Non-pigmented ciliary epithelial cell (primary cell): Measurements from ENCODE around the gene BACH2.

Source experiments
- DNase-seq: peaks from one replicate; pipeline ENCODE4 v3.0.0-alpha.2; 2010; ENCODE audit warnings: low read depth

BACH2 gene

DNA sequence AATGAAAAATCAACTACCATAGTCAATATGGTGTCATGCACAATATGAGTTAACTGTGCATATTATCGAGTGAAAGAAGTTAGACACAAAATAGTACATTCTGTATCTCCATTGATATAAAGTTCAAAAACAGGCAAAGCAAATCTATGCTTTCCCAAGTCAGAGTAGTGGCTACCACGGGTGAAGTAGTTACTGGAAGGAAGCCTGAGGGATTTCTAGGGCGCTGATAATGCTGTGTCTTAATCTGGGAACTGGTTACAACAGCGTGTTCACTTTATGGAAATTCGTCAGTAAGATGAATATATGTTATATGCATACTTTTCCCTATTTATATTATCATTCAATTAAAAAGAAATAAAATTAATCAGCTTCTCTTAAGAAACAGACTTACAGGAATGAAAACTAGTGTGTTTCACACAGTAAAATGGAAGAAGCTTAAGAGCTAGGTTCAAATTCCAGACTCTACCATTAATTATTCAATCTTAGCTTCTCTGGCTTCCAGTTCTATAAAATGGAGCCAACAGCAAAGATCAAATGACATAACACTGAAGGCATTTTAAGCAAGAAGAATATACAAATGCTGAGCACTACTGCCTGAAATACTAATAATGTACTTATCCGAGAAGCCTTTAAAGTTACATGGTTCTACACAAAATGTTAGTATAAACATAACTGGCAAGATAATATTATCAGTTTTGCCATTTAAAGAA lies 19.2 kb downstream of the BACH2 start:
- DNase-seq, result no peak

GRCh38 chr6:90274451-90275030 lies 22.1 kb downstream of the BACH2 start:
- no peak for DNase-seq

DNA sequence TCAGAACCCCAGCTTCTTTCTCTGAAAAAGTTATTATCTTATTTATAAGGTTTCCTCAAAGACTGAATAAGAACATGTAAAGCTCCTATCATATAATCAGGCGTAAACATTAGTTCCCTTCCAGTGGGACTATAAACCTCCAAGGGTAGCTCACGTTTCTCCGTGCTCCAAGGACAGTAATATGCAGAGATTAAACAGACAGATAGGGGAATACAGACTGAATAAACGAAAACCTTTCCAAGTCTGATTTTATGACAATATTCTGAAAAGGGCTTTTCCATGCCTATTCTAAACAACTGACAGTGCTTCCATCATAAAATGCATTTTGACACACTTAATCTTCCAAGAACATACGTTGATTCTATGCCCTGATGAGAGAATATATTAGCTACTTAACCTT lies 22.8 kb downstream of the BACH2 start:
- no peak for DNase-seq

GRCh38 chr6:90272895-90273294 lies 23.7 kb downstream of the BACH2 start:
- DNase-seq, result no peak

DNA sequence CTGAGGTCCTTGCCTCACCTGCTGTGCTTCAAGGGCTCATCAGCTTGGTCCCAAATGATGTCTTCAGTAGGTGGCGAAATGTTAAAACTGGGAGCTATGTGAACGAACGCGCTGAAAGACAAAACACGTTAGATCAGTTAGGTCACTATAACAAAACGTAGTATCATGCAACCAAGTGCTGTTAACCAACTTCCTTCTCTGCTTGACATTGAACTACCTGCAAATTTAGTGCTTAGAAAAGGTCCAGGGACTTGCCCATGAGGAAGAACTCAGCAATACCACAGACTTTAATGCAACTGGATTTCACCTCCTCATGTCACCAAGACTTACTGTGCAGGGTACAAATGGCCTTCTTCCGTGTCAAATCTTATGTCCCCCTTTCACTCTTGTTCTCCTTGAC lies 24.8 kb downstream of the BACH2 start:
- no peak for DNase-seq

GRCh38 chr6:90269334-90269733 lies 27.3 kb downstream of the BACH2 start:
- DNase-seq, result no peak

- DNase-seq, result no peak
These were observed 28.5 kb downstream of the BACH2 start for GRCh38 chr6:90268178-90268577.

DNA sequence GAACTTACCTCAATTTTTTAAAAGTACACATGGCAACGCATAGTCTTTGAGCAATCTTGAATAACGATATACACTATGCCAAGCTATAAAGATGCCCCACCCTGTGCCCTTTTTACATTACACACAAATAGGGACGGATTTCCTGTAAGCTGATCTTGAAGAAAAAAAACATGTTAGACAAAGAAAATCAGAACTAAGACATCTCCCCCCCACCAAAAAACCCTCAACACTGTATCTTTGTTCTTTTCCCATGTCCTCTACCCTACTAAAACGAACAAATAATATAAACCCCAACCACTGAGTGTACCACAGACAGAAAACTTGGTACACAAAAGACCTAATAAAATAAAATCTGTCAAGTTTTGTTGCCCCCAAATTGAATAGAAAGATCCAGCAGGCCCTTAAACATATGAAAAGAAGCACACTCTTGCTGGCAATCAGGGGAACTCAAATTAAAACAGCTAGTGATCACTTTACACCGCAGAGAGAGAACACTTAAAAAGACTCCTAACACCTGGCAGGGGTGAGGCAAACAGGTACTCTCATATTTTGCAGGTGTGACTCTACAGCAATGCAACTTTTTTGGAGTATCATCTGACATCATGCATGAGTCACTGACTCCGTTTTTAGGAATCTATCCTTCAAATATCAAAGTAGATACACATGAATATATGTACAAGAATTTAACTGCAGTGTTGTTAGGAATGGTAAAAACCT lies 29.6 kb downstream of the BACH2 start:
- no peak for DNase-seq

DNA sequence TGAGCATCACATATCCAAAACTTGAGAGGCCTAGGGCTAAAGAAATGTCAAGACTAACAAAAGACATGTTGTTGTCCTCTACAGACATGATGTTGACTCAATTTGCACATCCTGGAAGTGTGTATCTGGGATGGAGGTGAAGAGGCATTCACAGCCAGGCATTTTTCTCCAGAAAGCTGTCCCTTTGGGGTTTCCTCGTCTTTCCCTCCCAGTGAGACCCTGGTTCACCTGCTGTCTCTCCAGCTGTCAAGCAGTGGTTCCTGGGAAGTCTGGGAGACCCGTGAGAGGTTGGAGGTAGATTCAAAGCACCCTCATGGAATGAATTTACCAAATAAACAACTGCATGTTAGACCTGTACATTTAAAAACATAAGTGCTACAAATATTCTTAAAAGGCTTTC lies 32.1 kb downstream of the BACH2 start:
- no peak for DNase-seq

DNA sequence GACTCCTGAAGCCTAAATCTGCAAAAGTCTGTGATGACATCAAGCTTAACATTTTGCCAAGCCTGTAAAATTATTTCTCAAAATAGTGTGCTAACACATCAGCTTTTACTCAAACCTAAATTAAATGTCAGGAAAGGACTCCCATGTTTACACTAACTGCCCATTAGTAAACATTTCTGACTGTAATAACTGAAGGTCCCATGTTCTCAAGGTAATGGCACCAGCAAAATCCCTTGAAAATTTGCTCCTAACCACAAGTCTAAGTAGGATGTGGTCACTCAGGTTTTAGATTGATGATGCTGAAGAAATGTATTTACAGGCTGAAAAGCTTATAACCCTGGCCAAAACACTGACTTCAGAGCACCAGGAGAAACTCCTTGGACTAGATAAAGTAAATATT lies 33.0 kb downstream of the BACH2 start:
- DNase-seq, result no peak

DNA sequence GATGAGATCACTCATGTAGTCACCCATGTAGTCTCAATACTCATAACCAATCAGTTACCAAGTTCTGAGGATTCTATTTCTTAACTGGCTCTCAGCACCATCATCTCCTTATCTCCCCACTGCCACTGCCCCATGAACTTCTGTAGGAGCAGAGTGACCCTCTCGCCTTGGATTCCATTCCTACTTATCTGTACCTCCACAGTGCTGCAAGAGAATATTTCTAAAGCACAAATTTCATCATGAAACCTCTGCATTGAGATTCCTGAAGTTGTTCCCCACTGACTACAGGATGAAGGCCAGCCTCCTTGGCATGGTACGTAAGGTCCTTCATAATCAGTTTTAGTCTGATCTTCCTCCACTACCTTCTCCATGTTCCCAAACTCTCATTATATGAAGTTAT lies 34.8 kb downstream of the BACH2 start:
- no peak for DNase-seq

- DNase-seq, result no peak
These were observed 39.2 kb downstream of the BACH2 start for GRCh38 chr6:90257486-90257738.

- peak; percentile 32 for DNase-seq
These were observed 39.8 kb downstream of the BACH2 start for GRCh38 chr6:90256698-90257485.

DNA sequence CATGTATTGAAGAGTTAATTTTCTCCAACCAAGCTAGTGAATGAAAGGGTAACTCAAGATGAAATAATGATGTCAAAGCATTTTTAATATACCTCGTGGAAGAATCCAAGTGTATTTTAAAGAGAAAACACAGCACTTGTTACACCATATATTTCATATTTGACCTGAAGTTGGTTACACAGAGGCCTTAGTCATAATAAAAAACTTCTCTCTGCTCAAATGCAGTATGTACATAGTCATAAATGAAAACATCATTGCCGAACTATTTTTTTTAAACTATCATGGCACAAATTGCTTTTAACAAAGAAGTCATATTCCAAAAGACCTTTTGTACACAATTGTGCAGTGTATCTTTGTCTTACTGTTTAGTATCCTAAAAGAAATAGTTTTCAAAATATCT lies 43.0 kb downstream of the BACH2 start:
- DNase-seq, result no peak

DNA sequence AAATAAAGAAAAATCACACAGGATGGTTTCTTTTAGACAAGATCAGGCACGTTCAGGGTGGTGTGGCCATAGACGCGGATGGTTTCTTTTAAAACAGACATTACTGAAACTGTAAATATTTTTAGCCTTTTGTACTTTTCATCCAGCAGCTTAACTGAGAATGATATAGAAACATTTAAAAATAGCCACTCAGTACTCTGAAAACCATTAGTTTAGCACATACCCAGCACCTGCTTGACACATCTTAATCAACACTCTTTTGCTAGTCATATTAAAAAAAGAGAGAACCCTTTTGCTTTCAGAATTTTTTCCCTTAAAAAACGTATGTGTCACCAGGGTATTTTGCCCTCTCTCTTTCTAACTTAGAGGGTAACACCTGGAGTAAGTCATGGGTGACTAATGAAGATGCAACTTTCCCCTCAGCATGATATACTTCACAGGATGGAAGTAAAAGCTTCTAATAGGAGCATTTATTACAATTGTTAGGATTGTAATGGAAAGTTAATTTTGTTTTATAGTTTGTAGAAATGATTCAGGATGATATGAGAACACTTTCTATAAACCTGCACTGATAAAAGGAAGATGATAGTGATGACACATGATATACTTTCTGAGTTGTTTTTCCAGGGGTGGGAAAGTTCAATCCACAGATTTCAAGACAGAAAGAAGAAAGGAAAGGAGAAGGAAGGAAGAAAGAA lies 45.2 kb downstream of the BACH2 start:
- no peak for DNase-seq

DNA sequence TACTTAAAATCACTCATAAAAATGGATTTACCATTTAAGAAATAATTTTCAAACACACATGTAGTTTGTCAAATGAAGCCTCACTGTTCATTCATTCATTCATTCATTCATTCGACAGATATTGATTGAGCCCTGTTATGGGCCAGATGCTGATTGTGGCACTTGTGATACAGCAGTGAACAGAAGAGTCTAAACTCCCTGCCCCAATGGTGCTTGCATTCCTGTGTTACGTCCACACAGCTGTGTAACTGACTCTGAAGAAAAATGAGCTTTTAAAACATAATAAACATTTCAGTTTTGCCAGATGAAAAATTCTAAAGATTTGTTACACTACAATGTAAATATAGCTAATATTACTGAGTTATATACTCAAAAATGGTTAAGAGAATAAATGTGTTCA lies 46.2 kb downstream of the BACH2 start:
- DNase-seq, result no peak

- DNase-seq, result no peak
These were observed 47.2 kb downstream of the BACH2 start for GRCh38 chr6:90249458-90249857.

DNA sequence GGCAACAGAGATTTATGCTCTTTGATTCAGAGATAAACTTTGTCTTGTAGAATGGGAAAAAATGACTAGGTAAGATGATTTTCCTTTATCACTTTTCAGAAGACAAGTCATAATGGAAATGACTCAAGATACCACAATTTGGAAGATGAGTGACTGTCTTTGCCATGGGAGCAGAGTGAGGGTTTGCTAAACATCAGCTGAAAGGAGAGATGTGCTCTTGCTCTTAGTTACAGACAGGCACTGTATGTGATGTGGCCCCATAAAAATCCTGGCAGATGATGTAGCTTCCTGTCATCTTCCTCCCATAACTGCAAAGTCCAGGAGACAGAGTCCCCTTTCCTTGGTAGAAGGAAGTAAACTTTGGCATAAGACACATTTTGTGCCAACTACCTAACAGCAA lies 47.6 kb downstream of the BACH2 start:
- DNase-seq, result no peak

DNA sequence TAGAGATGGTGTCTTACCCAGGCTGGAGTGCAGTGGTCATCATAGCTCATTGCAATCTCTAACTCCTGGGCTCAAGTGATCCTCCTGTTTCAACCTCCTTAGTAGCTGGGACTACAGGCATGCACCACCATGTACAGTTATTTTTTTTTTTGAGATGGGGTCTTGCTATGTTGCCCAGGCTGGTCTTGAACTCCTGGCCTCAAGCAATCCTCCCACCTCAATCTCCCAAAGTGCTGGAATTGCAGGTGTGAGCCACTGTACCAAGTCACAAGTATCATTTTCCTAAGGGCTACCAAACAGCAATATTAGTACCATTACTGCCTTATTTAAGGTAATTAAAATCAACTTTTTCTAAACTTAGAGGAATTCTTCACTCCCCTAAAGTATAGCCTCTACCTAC lies 49.4 kb downstream of the BACH2 start:
- no peak for DNase-seq

- DNase-seq, result no peak
These were observed 55.3 kb downstream of the BACH2 start for GRCh38 chr6:90241229-90241880.

DNA sequence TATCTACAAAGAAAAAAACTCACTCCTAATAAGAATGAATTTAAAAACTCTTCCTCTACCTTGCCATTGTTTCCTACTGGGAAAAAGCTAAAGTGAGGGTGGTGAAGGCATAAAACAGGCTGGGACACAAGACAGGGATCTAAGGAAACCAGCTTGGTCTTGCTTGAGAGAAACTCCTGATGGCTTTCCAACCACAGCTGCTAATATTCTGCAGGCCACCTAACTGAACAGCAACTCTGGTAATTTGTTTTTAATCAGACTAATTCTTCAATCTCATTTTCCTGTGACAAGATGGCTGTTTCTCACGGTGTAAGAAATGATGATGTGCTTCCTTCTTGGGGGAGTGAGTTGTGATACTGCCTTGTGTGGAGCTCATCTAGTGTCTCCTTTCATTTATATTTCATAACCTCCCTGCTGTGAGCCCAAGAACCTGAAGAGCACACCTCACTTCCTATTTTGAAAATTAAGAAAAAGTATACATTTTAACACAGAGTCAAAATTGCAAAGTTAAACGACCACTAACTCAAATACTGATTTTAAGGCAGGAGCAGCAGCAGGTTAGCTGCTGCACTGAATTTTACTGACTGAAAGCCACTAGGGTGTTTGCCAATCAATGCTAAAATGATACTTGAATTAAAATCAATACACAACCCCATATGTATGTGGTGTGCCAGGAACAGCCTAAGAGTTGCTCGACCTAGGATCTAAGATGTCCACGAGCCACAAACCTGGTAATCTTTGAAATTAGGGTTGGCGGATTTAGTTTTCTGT lies 58.0 kb downstream of the BACH2 start:
- DNase-seq, result no peak
